HL-60 (cell line): Measurements from ENCODE around the gene STRIP2.

ENCODE experiments used
- POLR2AphosphoS5 ChIP-seq: IDR thresholded peaks from 2 replicates; pipeline ENCODE4 v1.6.1; 2012; ENCODE audit warnings: low read depth
- SPI1 ChIP-seq: IDR thresholded peaks from 2 replicates; pipeline ENCODE4 v1.6.1; 2012; ENCODE audit warnings: low read depth, mild to moderate bottlenecking, borderline replicate concordance
- TF ChIP-seq, protein P1 (sequence below): IDR thresholded peaks from one replicate; pipeline ENCODE4 v1.5.1; 2011; ENCODE audit warnings: low read length, control low read depth, inconsistent platforms; ENCODE audit not compliant: insufficient read depth
- TF ChIP-seq, protein P2 (sequence below): IDR thresholded peaks from 2 replicates; pipeline ENCODE4 v1.6.1; 2012; ENCODE audit warnings: low read depth; ENCODE audit not compliant: insufficient replicate concordance

DNA sequence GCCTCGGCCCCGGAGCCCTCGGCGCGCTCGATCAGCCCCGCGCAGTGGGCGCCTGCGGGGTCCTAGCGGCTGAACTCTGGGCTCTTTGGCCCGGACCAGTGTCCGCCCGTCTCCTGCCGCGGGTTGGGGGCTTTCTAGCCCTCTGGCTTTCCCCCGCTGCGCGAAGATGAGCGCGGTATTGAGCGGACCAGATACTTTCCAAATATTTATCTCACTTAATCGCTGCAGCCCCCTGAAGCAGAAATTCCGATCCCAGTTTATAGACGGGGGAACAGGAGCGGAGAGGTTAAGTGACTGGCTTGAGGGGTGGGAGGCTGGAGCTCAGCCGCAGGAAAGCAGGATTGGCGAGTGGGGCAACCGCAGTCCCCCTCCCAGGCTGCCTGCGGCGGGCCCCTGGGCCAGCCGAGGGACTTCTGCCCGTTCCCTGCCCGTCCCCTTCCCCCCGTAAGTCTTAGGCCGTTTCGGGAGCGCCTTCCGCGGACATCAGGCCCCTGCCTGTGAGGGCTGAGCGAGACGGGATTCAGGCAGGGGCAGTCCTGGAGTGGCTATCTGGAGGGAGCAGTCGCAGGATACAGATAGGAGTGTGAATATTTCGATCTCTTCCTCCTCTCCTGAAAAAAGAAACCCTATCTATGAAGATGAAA, 565 bp downstream of the STRIP2 start:
- TF ChIP-seq, protein P1, sequence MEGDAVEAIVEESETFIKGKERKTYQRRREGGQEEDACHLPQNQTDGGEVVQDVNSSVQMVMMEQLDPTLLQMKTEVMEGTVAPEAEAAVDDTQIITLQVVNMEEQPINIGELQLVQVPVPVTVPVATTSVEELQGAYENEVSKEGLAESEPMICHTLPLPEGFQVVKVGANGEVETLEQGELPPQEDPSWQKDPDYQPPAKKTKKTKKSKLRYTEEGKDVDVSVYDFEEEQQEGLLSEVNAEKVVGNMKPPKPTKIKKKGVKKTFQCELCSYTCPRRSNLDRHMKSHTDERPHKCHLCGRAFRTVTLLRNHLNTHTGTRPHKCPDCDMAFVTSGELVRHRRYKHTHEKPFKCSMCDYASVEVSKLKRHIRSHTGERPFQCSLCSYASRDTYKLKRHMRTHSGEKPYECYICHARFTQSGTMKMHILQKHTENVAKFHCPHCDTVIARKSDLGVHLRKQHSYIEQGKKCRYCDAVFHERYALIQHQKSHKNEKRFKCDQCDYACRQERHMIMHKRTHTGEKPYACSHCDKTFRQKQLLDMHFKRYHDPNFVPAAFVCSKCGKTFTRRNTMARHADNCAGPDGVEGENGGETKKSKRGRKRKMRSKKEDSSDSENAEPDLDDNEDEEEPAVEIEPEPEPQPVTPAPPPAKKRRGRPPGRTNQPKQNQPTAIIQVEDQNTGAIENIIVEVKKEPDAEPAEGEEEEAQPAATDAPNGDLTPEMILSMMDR = no peak
- TF ChIP-seq, protein P2, sequence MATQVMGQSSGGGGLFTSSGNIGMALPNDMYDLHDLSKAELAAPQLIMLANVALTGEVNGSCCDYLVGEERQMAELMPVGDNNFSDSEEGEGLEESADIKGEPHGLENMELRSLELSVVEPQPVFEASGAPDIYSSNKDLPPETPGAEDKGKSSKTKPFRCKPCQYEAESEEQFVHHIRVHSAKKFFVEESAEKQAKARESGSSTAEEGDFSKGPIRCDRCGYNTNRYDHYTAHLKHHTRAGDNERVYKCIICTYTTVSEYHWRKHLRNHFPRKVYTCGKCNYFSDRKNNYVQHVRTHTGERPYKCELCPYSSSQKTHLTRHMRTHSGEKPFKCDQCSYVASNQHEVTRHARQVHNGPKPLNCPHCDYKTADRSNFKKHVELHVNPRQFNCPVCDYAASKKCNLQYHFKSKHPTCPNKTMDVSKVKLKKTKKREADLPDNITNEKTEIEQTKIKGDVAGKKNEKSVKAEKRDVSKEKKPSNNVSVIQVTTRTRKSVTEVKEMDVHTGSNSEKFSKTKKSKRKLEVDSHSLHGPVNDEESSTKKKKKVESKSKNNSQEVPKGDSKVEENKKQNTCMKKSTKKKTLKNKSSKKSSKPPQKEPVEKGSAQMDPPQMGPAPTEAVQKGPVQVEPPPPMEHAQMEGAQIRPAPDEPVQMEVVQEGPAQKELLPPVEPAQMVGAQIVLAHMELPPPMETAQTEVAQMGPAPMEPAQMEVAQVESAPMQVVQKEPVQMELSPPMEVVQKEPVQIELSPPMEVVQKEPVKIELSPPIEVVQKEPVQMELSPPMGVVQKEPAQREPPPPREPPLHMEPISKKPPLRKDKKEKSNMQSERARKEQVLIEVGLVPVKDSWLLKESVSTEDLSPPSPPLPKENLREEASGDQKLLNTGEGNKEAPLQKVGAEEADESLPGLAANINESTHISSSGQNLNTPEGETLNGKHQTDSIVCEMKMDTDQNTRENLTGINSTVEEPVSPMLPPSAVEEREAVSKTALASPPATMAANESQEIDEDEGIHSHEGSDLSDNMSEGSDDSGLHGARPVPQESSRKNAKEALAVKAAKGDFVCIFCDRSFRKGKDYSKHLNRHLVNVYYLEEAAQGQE = no peak
- TF ChIP-seq POLR2AphosphoS5 (no peak), SPI1 (no peak)
